ENCODE results near the gene ALG12. TPM values are rescaled to one million over a fixed set of nuclear protein-coding genes. Genes with fewer than 3 reads are reported as not detected.

ALG12 gene
- total RNA-seq, 1 donor, result 18.8 TPM

DNA sequence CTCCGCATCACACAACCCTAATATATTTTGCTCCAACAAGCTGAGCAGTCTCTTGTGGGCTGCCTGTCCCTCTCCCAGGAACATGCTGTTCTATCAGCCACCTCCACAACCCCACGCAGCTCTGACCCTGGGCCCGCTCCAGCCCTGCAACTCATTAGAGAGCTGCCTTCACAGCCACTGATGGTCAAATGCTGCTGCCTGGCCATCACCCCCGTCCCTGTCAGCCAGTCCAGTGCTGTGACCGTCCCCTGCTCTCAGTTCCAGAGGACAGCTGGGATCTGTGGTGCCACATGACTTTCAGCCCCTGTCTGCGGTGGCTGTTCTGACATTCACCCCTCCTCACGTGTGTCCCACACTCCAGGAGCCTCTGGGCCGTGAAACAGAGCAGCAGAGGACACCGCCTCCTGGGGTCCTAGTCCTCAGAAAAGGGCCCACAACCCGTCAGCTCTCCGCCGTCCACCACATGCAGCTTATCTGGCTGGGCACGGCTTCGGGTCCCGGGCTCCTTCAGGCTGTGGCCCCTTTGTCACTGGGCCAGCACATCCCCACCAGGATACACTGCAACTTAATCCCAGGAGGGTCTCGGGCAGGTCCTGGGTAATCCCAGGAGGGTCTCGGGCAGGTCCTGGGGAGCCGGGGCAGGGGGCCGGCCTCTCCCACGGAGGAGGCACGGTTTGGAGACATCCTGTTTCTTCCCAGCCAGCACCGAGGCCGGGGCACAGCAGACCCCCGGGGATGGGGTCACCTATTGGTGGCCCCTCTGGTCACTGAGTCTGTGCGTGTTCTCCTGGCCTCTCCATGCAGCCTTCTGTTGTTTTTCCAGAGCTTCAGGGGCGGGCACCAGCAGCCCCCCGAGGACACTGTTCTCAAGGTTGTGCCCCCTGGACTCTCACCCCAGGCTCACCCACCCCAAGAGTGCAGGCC, 15.3 kb upstream of the ALG12 start:
- Histone ChIP-seq H3K36me3 (ENCODE audit: insufficient read depth, low read length) (no peaks in the 10 kb centered on the region), H3K4me3 (ENCODE audit: insufficient read depth, low read length) (no peak overlapping the region), H4K20me1 (ENCODE audit: insufficient read depth, low read length) (peaks cover 2% of the 10 kb centered on the region), H3K4me1 (ENCODE audit: insufficient read depth, low read length) (peaks cover 3% of the 10 kb centered on the region), H3K27me3 (ENCODE audit: insufficient read depth, low read length) (no peaks in the 10 kb centered on the region), H3K27ac (ENCODE audit: low read depth, low read length) (no peak overlapping the region), H2AFZ (ENCODE audit: low read length) (no peak overlapping the region), H3K79me2 (ENCODE audit: insufficient read depth, low read length) (no peaks in the 10 kb centered on the region), H3K4me2 (ENCODE audit: insufficient read depth, low read length) (no peak overlapping the region), H3K9me3 (ENCODE audit: low read depth, low read length) (no peaks in the 10 kb centered on the region)
- no peak for DNase-seq (ENCODE audit: insufficient read length, low spot score, missing footprints)
- TF ChIP-seq, protein P1, sequence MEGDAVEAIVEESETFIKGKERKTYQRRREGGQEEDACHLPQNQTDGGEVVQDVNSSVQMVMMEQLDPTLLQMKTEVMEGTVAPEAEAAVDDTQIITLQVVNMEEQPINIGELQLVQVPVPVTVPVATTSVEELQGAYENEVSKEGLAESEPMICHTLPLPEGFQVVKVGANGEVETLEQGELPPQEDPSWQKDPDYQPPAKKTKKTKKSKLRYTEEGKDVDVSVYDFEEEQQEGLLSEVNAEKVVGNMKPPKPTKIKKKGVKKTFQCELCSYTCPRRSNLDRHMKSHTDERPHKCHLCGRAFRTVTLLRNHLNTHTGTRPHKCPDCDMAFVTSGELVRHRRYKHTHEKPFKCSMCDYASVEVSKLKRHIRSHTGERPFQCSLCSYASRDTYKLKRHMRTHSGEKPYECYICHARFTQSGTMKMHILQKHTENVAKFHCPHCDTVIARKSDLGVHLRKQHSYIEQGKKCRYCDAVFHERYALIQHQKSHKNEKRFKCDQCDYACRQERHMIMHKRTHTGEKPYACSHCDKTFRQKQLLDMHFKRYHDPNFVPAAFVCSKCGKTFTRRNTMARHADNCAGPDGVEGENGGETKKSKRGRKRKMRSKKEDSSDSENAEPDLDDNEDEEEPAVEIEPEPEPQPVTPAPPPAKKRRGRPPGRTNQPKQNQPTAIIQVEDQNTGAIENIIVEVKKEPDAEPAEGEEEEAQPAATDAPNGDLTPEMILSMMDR (IDR thresholded peaks at IDR 0.05; ENCODE audit: extremely low read depth, low read depth, low read length), result no peak

DNA sequence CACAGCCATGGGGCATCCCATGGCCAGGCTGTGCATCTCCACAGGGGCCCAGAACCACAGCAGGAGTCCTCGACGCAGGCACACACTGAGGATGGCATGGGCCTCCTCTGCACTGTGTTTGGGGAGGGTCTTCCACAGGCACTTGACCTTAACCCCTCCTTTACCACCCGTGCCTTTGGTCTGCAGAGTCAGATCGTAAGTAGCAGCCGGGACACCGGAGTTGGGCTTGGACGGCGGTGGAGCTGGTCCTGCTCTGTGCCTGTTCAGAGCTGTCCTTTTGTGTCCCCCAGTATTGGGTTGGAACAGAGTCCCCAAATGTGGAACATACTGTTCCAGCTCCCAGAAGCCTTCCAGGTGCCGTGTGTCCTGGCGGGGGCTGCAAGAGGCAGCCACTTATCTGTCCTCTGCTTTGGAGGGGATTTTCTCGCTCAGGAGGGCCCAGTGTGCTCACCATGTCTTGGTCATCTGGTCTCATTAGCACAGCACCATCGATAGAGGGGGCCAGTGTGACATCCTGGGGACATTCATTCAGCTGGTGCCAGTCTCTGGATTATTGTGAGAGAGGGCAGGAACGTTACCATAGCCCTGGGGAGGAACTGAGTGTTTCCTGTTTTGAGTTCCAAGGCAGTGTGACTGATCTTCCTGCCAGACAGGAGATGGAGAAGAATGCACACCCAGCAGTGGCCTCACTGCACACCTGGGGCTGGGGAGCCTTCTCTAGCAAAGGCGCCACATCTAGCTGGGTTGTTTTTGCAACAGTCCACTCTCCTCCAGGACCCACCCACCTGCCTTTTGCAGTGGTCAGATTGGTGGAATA, 12.6 kb upstream of the ALG12 start:
- no peak for DNase-seq (ENCODE audit: insufficient read length, low spot score, missing footprints)
- H2AFZ ChIP-seq (ENCODE audit: low read length), result no peak overlapping the region
- H3K27me3 ChIP-seq (ENCODE audit: insufficient read depth, low read length), result no peaks in the 10 kb centered on the region
- H3K4me3 ChIP-seq (ENCODE audit: insufficient read depth, low read length), result no peak overlapping the region
- no peak overlapping the region for H3K4me2 ChIP-seq (ENCODE audit: insufficient read depth, low read length)
- TF ChIP-seq, protein P1 (IDR thresholded peaks at IDR 0.05; ENCODE audit: extremely low read depth, low read depth, low read length), result peak; percentile 49
- no peaks in the 10 kb centered on the region for H3K9me3 ChIP-seq (ENCODE audit: low read depth, low read length)
- peaks cover 3% of the 10 kb centered on the region for H3K4me1 ChIP-seq (ENCODE audit: insufficient read depth, low read length)
- H4K20me1 ChIP-seq (ENCODE audit: insufficient read depth, low read length), result peaks cover 2% of the 10 kb centered on the region
- no peaks in the 10 kb centered on the region for H3K79me2 ChIP-seq (ENCODE audit: insufficient read depth, low read length)
- H3K36me3 ChIP-seq (ENCODE audit: insufficient read depth, low read length), result peaks cover under 1% of the 10 kb centered on the region
- H3K27ac ChIP-seq (ENCODE audit: low read depth, low read length), result no peak overlapping the region

DNA sequence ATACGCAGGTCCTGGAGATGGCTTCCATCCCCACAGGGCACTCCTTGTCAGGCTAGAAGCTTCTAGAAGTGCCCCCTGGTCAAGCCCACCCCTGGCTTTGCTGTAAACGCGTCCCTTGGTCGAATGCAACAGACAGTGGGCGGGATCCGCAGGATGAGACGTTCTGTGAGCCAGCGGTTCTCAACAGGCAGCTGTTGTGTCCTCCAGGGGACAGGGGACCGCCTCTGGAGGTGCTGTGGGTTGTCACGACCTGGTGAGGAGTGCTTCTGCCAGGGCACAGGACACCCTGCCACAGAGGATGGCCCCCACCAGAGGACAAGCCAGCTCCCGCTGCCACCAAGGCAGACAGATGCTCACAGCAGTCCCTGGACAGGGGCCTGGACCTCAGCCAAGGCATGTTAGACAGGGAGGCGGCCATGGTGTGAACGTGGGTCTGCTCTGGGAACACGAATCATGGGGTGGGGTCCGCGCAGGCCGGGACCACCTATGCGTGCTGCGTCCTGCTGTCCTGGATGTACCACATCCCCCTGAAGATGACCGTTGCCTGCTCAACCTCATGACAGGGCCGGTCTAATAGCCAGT, 11.8 kb upstream of the ALG12 start:
- no peaks in the 10 kb centered on the region for H3K79me2 ChIP-seq (ENCODE audit: insufficient read depth, low read length)
- no peak overlapping the region for H2AFZ ChIP-seq (ENCODE audit: low read length)
- peaks cover 2% of the 10 kb centered on the region for H4K20me1 ChIP-seq (ENCODE audit: insufficient read depth, low read length)
- H3K4me3 ChIP-seq (ENCODE audit: insufficient read depth, low read length), result no peak overlapping the region
- TF ChIP-seq, protein P1 (IDR thresholded peaks at IDR 0.05; ENCODE audit: extremely low read depth, low read depth, low read length), result no peak
- H3K27ac ChIP-seq (ENCODE audit: low read depth, low read length), result no peak overlapping the region
- H3K27me3 ChIP-seq (ENCODE audit: insufficient read depth, low read length), result no peaks in the 10 kb centered on the region
- no peaks in the 10 kb centered on the region for H3K9me3 ChIP-seq (ENCODE audit: low read depth, low read length)
- no peak for DNase-seq (ENCODE audit: insufficient read length, low spot score, missing footprints)
- H3K36me3 ChIP-seq (ENCODE audit: insufficient read depth, low read length), result peaks cover 2% of the 10 kb centered on the region
- peaks cover 3% of the 10 kb centered on the region for H3K4me1 ChIP-seq (ENCODE audit: insufficient read depth, low read length)
- H3K4me2 ChIP-seq (ENCODE audit: insufficient read depth, low read length), result no peak overlapping the region

Data from osteoblast (primary cell).